NT2/D1 (cell line): ENCODE results near the gene LMAN1.

Source experiments
- SUZ12 ChIP-seq: IDR thresholded peaks from 2 replicates; pipeline ENCODE4 v1.6.1; 2011; ENCODE audit not compliant: insufficient read length, insufficient read depth; ENCODE audit errors: extremely low read depth
- YY1 ChIP-seq: IDR thresholded peaks from 2 replicates; pipeline ENCODE4 v1.6.1; 2011; ENCODE audit not compliant: insufficient read length, insufficient read depth
- ZNF274 ChIP-seq: IDR thresholded peaks from 2 replicates; pipeline ENCODE4 v1.6.1; 2011; ENCODE audit warnings: mild to moderate bottlenecking, low read depth, low read length

GRCh38 chr18:59286341-59286740 lies 72.7 kb downstream of the LMAN1 start:
- TF ChIP-seq ZNF274 (no peak), YY1 (no peak), SUZ12 (no peak)
